Measurements from ENCODE around the gene SNX14. TPM values are rescaled to one million over a fixed set of nuclear protein-coding genes. Genes with fewer than 3 reads are reported as not detected.

The SNX14 gene
- total RNA-seq, 1 experiment from 2014 or later = 30.4 TPM

- no peak overlapping the region for H3K4me3 ChIP-seq (ENCODE audit: low read depth, low read length, poor library complexity, severe bottlenecking)
- DNase-seq (ENCODE audit: low spot score) = no peak
- no peaks in the 10 kb centered on the region for H3K4me1 ChIP-seq (ENCODE audit: insufficient read depth, low read length, poor library complexity, severe bottlenecking)
- TF ChIP-seq, protein P1, sequence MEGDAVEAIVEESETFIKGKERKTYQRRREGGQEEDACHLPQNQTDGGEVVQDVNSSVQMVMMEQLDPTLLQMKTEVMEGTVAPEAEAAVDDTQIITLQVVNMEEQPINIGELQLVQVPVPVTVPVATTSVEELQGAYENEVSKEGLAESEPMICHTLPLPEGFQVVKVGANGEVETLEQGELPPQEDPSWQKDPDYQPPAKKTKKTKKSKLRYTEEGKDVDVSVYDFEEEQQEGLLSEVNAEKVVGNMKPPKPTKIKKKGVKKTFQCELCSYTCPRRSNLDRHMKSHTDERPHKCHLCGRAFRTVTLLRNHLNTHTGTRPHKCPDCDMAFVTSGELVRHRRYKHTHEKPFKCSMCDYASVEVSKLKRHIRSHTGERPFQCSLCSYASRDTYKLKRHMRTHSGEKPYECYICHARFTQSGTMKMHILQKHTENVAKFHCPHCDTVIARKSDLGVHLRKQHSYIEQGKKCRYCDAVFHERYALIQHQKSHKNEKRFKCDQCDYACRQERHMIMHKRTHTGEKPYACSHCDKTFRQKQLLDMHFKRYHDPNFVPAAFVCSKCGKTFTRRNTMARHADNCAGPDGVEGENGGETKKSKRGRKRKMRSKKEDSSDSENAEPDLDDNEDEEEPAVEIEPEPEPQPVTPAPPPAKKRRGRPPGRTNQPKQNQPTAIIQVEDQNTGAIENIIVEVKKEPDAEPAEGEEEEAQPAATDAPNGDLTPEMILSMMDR (conservative IDR thresholded peaks at IDR 0.05; ENCODE audit: low read depth, low read length) = no peak
- TF ChIP-seq EZH2 (IDR thresholded peaks at IDR 0.05; ENCODE audit: borderline replicate concordance, low read depth, low read length, poor library complexity, severe bottlenecking) = no peak
- no TSS peak for BruUV-seq (replicated peaks)
- intact Hi-C loops (cut with micrococcal nuclease; ENCODE audit: unreplicated experiment) = no loop called here
- no peaks in the 10 kb centered on the region for H3K9me3 ChIP-seq (ENCODE audit: low read depth, low read length, poor library complexity, severe bottlenecking)
- H3K27ac ChIP-seq (ENCODE audit: low read depth, low read length, poor library complexity, severe bottlenecking) = no peak overlapping the region
- no peaks in the 10 kb centered on the region for H3K27me3 ChIP-seq (replicated peaks; ENCODE audit: insufficient read depth, low read depth, low read length, poor library complexity)
- POLR2A ChIA-PET (ENCODE audit: low non-redundant PET) = no interaction called here
- H3K36me3 ChIP-seq (ENCODE audit: insufficient read depth, low read length, poor library complexity, severe bottlenecking) = no peaks in the 10 kb centered on the region
- CTCF ChIA-PET = no interaction called here
These were observed 94.9 kb downstream of the SNX14 start for GRCh38 chr6:85498596-85499258.

GRCh38 chr6:85496856-85497255 lies 96.8 kb downstream of the SNX14 start:
- CTCF ChIA-PET = no interaction called here
- Histone ChIP-seq H3K27ac (ENCODE audit: low read depth, low read length, poor library complexity, severe bottlenecking) (no peak overlapping the region), H3K4me1 (ENCODE audit: insufficient read depth, low read length, poor library complexity, severe bottlenecking) (no peaks in the 10 kb centered on the region), H3K9me3 (ENCODE audit: low read depth, low read length, poor library complexity, severe bottlenecking) (no peaks in the 10 kb centered on the region), H3K27me3 (replicated peaks; ENCODE audit: insufficient read depth, low read depth, low read length, poor library complexity) (no peaks in the 10 kb centered on the region), H3K4me3 (ENCODE audit: low read depth, low read length, poor library complexity, severe bottlenecking) (no peak overlapping the region), H3K36me3 (ENCODE audit: insufficient read depth, low read length, poor library complexity, severe bottlenecking) (no peaks in the 10 kb centered on the region)
- no peak for DNase-seq (ENCODE audit: low spot score)
- POLR2A ChIA-PET (ENCODE audit: low non-redundant PET) = no interaction called here
- intact Hi-C loops (cut with micrococcal nuclease; ENCODE audit: unreplicated experiment) = no loop called here
- TF ChIP-seq, protein P1 (conservative IDR thresholded peaks at IDR 0.05; ENCODE audit: low read depth, low read length) = no peak
- TF ChIP-seq EZH2 (IDR thresholded peaks at IDR 0.05; ENCODE audit: borderline replicate concordance, low read depth, low read length, poor library complexity, severe bottlenecking) = no peak
- BruUV-seq (replicated peaks) = no TSS peak

GRCh38 chr6:85496009-85496579 lies 97.6 kb downstream of the SNX14 start:
- no TSS peak for BruUV-seq (replicated peaks)
- no peak for DNase-seq (ENCODE audit: low spot score)
- POLR2A ChIA-PET (ENCODE audit: low non-redundant PET) = no interaction called here
- Histone ChIP-seq H3K4me3 (ENCODE audit: low read depth, low read length, poor library complexity, severe bottlenecking) (no peak overlapping the region), H3K36me3 (ENCODE audit: insufficient read depth, low read length, poor library complexity, severe bottlenecking) (no peaks in the 10 kb centered on the region), H3K27ac (ENCODE audit: low read depth, low read length, poor library complexity, severe bottlenecking) (no peak overlapping the region), H3K9me3 (ENCODE audit: low read depth, low read length, poor library complexity, severe bottlenecking) (no peaks in the 10 kb centered on the region), H3K27me3 (replicated peaks; ENCODE audit: insufficient read depth, low read depth, low read length, poor library complexity) (no peaks in the 10 kb centered on the region), H3K4me1 (ENCODE audit: insufficient read depth, low read length, poor library complexity, severe bottlenecking) (no peaks in the 10 kb centered on the region)
- intact Hi-C loops (cut with micrococcal nuclease; ENCODE audit: unreplicated experiment) = no loop called here
- TF ChIP-seq, protein P1 (conservative IDR thresholded peaks at IDR 0.05; ENCODE audit: low read depth, low read length) = no peak
- no peak for TF ChIP-seq EZH2 (IDR thresholded peaks at IDR 0.05; ENCODE audit: borderline replicate concordance, low read depth, low read length, poor library complexity, severe bottlenecking)
- CTCF ChIA-PET = interaction anchor here (2.1 kb wide), 1 partner anchor 13 kb away, joined by 5 read pairs; no protein-coding TSS in a partner anchor
